ENCODE results near the gene GABPB1. TPM values are rescaled to one million over a fixed set of nuclear protein-coding genes. Genes with fewer than 3 reads are reported as not detected.

Gene GABPB1
- total and polyA plus RNA-seq, 8 donors = 4.1 to 94.6 (median 9.5) TPM

GRCh38 chr15:50252556-50252955 is 102.4 kb downstream of the GABPB1 start:
- WGBS, 5 donors = 89 to 97% (median 92%) methylated on average over 11 of the region's 11 CpGs
- no peaks in the 10 kb centered on the region for H3K36me3 ChIP-seq
- intact Hi-C loops (cut with DNase I; ENCODE audit: low total_unique reads) = no loop called here

GRCh38 chr15:50251638-50252182 is 103.3 kb downstream of the GABPB1 start:
- H3K36me3 ChIP-seq = no peaks in the 10 kb centered on the region
- no peak overlapping the region for H3K27ac ChIP-seq
- no peaks in the 10 kb centered on the region for H3K27me3 ChIP-seq
- no peak for TF ChIP-seq CTCF (IDR thresholded peaks at IDR 0.05)
- TF ChIP-seq POLR2AphosphoS5 (IDR thresholded peaks at IDR 0.05) = no peak
- TF ChIP-seq POLR2A (IDR thresholded peaks at IDR 0.05) = no peak
- no peak for TF ChIP-seq EP300 (IDR thresholded peaks at IDR 0.05)
- no peak overlapping the region for H3K4me3 ChIP-seq
- intact Hi-C loops (cut with DNase I; ENCODE audit: low total_unique reads) = no loop called here
- H3K9me3 ChIP-seq = no peaks in the 10 kb centered on the region
- H3K4me1 ChIP-seq = peaks cover 0 to 12% (median 0%) of the 10 kb centered on the region in 4 donors
- DNase-seq = no peak
- WGBS, 5 donors = 81 to 95% (median 93%) methylated on average over 11 of the region's 11 CpGs

More at GRCh38 chr15:50252556-50252955, 102.4 kb downstream of the GABPB1 start:
- Histone ChIP-seq H3K27me3 (no peaks in the 10 kb centered on the region), H3K4me1 (peaks cover 0 to 9% (median 0%) of the 10 kb centered on the region in 4 donors), H3K9me3 (no peaks in the 10 kb centered on the region), H3K27ac (no peak overlapping the region), H3K4me3 (no peak overlapping the region)
- TF ChIP-seq EP300 (IDR thresholded peaks at IDR 0.05) (no peak), POLR2A (IDR thresholded peaks at IDR 0.05) (no peak)
- no peak for DNase-seq

GRCh38 chr15:50250760-50251394 is 104.1 kb downstream of the GABPB1 start:
- TF ChIP-seq POLR2A (IDR thresholded peaks at IDR 0.05) (no peak), EP300 (IDR thresholded peaks at IDR 0.05) (no peak), CTCF (IDR thresholded peaks at IDR 0.05) (no peak), POLR2AphosphoS5 (IDR thresholded peaks at IDR 0.05) (no peak)
- Histone ChIP-seq H3K27me3 (no peaks in the 10 kb centered on the region), H3K9me3 (no peaks in the 10 kb centered on the region), H3K27ac (no peak overlapping the region), H3K36me3 (no peaks in the 10 kb centered on the region), H3K4me3 (no peak overlapping the region), H3K4me1 (peaks cover 0 to 12% (median 0%) of the 10 kb centered on the region in 4 donors)
- 66 to 74% (median 73%) methylated on average over 6 of the region's 6 CpGs for WGBS, 5 donors
- intact Hi-C loops (cut with DNase I; ENCODE audit: low total_unique reads) = no loop called here
- no peak for DNase-seq

GRCh38 chr15:50249704-50250103 is 105.3 kb downstream of the GABPB1 start:
- Histone ChIP-seq H3K36me3 (no peaks in the 10 kb centered on the region), H3K27me3 (no peaks in the 10 kb centered on the region), H3K4me3 (no peak overlapping the region), H3K27ac (no peak overlapping the region), H3K4me1 (peaks cover 0 to 12% (median 0%) of the 10 kb centered on the region in 4 donors), H3K9me3 (no peaks in the 10 kb centered on the region)
- no peak for DNase-seq
- WGBS, 5 donors = 62 to 67% (median 64%) methylated on average over 2 of the region's 2 CpGs
- intact Hi-C loops (cut with DNase I; ENCODE audit: low total_unique reads) = no loop called here
- TF ChIP-seq POLR2AphosphoS5 (IDR thresholded peaks at IDR 0.05) = no peak
- no peak for TF ChIP-seq EP300 (IDR thresholded peaks at IDR 0.05)
- TF ChIP-seq CTCF (IDR thresholded peaks at IDR 0.05) = no peak
- TF ChIP-seq POLR2A (IDR thresholded peaks at IDR 0.05) = no peak

Data from stomach (tissue), 9 donors.